HT-29 (cell line): ENCODE results near the gene KRTAP1-3. TPM values are rescaled to one million over a fixed set of nuclear protein-coding genes. Genes with fewer than 3 reads are reported as not detected.
A peak's percentile ranks its signal among the peaks of the same experiment; 100 is the strongest.
"Not testable (repeated sequence)": the region's sequence is repeated elsewhere in the genome, so short reads cannot be mapped to it uniquely, and the experiment has no call there.

ENCODE experiments used
- DNase-seq: peaks from one replicate; pipeline ENCODE4 v3.0.0-alpha.2; 2015; ENCODE audit warnings: low spot score
- total RNA-seq: library from RNA; depleted of rRNA; stranded (reverse); fragments of >200 nt; shearing (Covaris generic); gene quantifications from 2 replicates; pipeline ENCODE4 v1.2.3, GENCODE V29; 2014

Gene KRTAP1-3
- total RNA-seq, 1 experiment from 2014 or later, result not detected

DNA sequence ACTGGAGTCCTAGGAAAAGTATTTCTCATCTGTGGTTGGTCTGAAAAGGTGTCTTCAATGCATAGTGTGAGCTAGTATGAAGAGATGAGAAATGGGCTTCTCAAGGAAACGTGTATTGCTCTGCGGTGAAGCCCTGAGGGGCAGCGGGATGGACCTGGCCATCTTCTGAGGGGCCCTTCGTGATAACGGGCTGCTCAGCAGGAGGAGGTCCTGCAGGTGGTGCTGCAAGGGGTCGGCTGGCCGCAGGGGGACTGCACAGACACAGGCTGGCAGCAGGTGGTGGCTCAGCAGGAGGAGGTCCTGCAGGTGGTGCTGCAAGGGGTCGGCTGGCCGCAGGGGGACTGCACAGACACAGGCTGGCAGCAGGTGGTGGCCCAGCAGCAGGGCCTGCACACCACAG, 19.9 kb upstream of the KRTAP1-3 start:
- not testable (repeated sequence) for DNase-seq

- no peak for DNase-seq
Observed at GRCh38 chr17:41054025-41054424, 19.4 kb upstream of the KRTAP1-3 start.

DNA sequence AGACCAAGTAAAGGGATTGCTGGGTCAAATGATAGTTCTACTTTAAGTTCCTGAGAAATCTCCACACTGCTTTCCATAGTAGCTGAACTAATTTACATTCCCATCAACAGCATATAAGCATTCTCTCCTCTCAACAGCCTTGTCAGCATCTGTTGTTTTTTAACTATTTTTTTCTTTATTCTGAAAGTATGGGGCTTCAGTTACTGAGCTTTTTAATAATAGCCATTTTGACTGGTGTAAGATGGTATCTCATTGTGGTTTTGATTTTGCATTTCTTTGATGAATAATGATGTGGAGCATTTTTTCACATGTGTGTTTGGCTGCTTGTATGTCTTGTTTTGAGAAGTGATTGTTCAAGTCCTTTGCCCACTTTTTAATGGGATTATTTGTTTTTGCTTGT, 17.9 kb upstream of the KRTAP1-3 start:
- DNase-seq, result no peak

GRCh38 chr17:41049110-41049509, 14.4 kb upstream of the KRTAP1-3 start:
- DNase-seq, result no peak

DNA sequence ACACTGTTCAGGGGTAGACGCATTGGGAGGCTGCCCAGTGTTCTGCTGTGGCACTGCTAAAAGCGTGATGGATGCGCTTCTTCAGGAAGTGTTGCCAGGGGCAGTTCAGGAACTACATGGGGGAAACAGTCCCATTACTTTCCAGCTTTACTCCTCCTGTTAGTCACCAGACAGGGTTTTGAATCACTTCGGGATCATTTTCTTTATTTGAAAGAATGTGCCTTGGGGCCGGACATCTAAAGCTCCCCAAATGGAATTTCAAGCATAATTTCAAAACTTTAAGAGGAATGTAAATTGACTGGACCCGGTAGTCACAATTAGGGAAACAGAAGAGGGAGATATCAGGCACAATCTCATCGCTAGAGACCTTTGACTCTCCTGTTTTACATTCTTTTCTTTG, 13.8 kb upstream of the KRTAP1-3 start:
- DNase-seq, result no peak

GRCh38 chr17:41046735-41047465, 12.2 kb upstream of the KRTAP1-3 start, which contains the start of gene KRTAP2-1:
Gene KRTAP2-1, minus strand, starts transcription at chr17:41047316. Its CDS starts 49 bp downstream, at chr17:41047267.
- not testable (repeated sequence) for DNase-seq

- DNase-seq, result no peak
Observed at GRCh38 chr17:41042953-41043352, 8.3 kb upstream of the KRTAP1-3 start.

DNA sequence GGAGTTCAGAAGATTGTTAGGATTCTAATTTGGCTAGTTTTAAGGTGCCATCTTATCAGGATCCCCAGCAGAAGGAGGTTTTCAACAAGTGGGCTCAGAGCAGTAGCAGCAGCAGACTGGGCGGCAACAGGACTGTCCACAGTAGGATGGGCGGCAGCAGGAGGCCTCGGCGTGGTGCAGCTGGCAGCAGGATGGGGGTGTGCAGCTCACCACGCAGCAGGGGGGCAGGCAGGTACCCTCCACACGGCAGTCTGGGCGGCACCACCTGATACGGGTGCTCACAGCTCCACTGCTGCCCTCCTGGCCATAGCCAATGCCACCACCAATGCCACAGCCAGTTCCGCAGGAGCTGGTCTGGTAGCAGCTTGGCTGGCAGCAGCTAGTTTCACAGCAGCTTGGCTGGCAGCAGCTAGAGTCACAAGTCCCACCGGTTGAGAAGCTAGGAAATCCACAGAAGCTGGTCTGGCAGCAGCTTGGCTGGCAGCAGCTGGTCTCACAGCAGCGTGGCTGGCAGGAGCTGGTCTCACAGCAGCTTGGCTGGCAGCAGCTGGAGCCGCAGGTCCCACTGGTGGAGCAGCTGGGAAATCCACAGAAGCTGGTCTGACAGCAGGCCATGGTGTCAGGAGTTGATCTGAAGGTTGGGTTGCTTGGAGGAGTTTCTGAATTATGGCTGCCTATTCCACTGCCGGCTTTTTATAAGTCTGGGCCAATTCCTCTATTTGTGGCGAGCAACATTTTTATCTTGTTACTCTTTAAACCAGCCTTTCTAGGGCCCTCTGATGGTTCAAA, 6.3 kb upstream of the KRTAP1-3 start, which contains the start of gene KRTAP1-1:
Gene KRTAP1-1 (minus strand): TSS at position 668 of the 789 bp plus-strand sequence. CDS start 53 bp downstream, at position 615.
- DNase-seq, result peak; percentile 21

DNA sequence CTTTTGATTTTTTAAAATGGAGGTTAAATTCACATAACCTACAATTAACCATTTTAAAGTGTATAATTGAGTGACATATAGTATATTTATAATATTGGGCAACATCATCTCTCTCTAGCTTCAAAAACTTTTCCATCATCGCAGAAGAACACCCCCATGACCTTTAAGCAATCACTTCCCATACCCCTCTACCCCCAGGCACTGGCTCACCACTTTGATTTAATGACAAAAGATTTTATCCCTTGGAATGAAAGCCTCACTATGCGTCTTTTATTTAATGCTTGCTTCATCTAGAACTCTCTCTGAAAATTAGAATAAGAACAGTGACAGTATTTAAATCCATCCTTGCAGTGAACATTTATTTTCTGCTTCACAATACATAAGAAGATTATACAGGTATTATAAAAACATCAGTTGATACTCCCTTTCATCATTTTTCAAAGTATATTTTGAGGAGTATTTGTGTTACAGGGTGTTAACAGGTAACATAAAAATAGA, 3.2 kb upstream of the KRTAP1-3 start:
- DNase-seq, result no peak

DNA sequence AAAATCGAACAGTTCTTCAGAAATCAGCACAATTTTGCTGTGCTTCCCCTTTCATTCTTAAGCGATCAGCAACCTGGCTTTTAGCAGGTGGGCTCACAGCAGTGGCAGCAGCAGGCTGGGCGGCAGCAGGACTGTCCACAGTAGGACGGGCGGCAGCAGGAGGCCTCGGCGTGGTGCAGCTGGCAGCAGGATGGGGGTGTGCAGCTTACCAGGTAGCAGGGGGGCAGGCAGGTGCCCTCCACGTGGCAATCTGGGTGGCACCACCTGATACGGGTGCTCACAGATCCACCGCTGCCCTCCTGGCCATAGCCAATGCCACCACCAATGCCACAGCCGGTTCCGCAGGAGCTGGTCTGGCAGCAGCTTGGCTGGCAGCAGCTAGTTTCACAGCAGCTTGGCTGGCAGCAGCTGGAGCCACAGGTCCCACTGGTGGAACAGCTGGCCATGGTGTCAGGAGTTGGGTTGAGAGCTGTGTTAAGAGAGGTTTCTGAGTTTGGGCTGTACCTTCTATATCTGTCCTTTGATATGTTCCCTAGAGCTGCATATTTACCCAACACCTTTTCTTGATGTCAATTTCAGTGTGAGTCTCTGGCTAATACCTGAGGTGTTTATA, 4.9 kb downstream of the KRTAP1-3 start, which contains the start of gene KRTAP1-4:
Gene KRTAP1-4 (minus strand): TSS at position 563 of the 613 bp plus-strand sequence. CDS start 117 bp downstream, at position 446.
- DNase-seq, result no peak

DNA sequence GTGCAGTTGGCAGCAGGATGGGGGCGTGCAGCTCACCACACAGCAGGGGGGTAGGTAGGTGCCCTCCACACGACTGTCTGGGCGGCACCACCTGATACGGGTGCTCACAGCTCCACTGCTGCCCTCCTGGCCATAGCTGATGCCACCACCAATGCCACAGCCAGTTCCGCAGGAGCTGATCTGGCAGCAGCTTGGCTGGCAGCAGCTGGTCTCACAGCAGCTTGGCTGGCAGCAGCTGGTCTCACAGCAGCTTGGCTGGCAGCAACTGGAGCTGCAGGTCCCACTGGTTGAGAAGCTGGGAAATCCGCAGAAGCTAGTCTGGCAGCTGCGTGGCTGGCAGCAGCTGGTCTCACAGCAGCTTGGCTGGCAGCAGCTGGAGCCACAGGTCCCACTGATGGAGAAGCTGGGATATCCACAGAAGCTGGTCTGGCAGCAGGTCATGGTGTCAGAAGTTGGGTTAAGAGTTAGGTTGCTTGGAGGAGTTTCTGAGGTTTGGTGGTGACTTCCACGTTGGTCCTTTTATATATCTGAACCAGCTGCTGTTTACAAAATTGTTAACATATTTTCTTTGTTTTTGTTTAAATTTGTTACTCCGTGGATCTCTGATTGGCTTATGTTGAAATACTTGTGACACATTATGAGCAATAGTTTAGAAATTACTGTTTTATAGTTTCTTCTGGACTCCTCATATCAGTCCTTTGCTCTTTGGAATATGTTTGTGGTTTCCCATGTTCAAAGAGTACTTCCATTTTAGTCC, 7.8 kb downstream of the KRTAP1-3 start, which contains the start of gene KRTAP1-5:
Gene KRTAP1-5 (minus strand): TSS at position 494 of the 757 bp plus-strand sequence. CDS start 53 bp downstream, at position 441.
- no peak for DNase-seq

DNA sequence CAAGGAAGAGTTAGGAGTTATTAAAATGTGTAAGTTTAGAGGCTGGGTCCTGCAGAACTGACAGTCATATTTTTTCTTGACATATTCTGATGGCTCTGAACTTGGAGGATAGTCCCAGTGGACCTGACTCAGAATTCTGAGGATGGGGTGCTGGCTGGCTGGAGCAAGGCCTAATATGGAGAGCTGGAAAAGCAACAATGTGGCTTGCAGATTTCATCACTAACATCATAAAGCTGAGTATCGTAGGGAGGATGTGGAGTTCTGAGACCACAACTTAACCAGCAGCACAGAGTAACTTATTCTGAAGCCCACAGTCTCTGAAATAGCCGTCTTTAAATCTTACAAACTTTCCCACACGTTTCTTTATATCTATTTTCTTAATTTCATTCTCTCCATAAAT, 10.0 kb downstream of the KRTAP1-3 start:
- DNase-seq, result no peak

DNA sequence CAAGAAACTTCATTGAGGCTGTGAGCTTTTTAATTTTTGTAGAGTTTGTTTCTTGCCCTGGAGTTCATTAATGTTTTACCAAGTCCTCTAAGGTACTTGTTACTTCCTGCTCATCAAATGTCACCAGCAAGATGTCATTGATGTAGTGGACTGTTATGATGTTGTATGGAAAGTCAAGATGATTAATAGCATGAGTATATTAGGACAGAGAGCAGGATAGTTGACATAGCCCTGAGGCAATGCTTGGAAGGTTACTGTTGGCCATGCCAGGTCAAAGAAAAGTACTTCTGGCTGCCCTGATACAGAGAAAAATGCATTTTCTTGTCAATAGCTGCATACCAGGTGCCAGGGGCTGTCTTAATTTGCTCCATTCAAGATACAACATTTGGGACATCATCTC, 14.3 kb downstream of the KRTAP1-3 start:
- DNase-seq, result no peak

GRCh38 chr17:41019415-41019814, 15.3 kb downstream of the KRTAP1-3 start:
- DNase-seq, result no peak

GRCh38 chr17:41018541-41018940, 16.1 kb downstream of the KRTAP1-3 start:
- no peak for DNase-seq

- no peak for DNase-seq
Observed at GRCh38 chr17:41016578-41017215, 18.0 kb downstream of the KRTAP1-3 start.

DNA sequence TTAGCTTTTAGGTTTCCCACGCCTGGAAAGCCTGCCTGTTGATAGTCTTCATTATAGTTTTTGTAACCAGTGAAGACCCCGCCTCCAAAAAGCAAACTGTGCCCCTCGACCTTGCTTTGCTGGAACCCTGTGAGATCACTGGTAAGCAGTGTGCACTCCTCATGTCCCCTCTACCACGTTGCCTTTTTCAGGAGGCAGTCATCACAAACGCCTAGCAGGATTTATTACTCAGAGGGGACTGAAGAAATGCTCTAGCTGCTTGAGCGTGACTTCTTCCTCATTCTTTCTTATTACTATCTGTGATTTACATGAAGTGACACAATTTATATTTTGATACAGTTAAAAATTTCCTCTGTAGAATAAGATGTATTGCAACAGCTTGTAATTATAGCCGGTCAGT, 19.2 kb downstream of the KRTAP1-3 start:
- DNase-seq, result no peak

- no peak for DNase-seq
Observed at GRCh38 chr17:41013606-41014005, 21.1 kb downstream of the KRTAP1-3 start.

- DNase-seq, result no peak
Observed at GRCh38 chr17:41013181-41013580, 21.5 kb downstream of the KRTAP1-3 start.

GRCh38 chr17:41012326-41013120, 22.2 kb downstream of the KRTAP1-3 start:
- no peak for DNase-seq
